GM20431 (cell line): ENCODE measurements around the gene LHCGR.
"Not testable (repeated sequence)": the region's sequence is repeated elsewhere in the genome, so short reads cannot be mapped to it uniquely, and the experiment has no call there.

Experiments used
- in situ Hi-C: fragments of 300-500 bp; cut with MseI, MboI; formaldehyde crosslinking; loops from one replicate; pipeline ENCODE4 v1.15.0; 2020; ENCODE audit warnings: low sequenced_read_pairs; ENCODE audit not compliant: unreplicated experiment

Gene LHCGR

DNA sequence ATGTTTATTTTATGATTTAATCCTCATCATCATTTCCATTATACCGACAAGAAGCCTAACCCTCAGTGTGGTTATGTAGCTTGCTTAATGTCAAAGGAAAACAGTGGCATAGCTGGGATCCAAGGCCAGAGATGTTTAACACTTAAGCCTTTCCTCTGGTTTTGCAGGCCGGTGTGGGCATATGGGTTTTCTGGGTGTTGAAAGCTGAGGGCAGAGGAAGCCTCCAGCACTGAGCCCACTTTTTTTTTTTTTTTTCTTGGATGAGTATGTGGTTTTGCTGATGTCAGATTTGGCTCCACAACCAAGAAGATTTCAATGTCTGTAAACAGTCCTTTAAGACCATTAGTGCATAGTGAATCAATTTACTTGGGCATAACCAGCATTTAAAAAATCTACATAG, 41.3 kb downstream of the LHCGR start:
- in situ Hi-C loops: no loop called here

DNA sequence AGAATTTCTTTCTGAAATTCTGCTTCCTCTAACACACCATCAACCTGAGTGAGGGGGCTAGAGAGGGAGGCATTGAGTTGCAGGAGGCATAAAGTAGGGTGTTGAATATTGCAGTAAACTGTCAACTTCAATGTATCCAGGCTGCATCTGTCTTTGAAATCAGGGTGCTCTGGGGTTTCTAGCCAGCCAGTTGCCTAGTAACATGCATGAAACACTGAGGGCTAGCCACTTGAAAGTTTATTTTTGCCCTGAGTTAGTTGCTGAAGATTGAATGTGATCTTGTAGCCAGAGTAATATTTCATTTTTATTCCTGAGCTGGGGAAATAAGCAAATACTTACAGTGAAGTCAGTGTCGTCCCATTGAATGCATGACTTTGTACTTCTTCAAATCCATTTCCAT, 41.9 kb downstream of the LHCGR start:
- in situ Hi-C loops: no loop called here

DNA sequence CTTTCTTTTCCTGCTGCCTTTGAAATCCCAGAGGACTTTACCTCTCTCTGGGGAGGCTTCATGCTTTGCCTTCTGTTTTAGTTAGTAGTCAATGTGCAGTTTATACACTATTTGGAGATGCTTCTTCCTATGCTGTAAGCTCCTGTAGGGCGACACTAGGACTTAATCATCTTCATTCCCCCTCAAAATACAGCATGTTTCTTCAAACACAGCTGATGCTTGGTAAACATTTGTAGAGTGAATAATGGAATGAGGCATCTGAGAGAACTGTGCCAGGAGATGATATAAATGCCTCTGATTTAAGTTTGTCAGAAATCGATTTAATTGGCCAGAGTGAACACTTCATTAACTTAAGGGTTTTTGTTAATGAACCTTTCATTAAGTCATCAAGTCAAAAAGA, 43.4 kb downstream of the LHCGR start:
- in situ Hi-C loops: no loop called here

DNA sequence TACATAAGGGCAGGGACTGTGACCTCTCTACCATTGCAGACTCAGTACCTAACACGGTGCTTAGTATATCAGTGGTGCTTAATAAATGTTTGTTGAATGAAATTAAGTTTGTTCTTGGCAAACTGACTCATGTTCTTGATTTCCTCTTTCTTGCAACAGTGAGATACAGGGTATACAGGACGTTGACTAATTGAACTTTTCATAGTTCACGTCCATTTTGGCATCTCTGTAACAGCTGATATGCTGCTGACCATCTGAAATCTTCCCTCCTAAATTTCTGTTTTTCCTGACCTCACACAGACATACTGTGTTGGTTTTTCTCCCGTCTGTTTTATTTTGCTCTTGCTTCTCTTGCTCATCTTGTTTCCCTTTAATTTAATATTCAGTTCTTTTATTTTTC, 44.2 kb downstream of the LHCGR start:
- in situ Hi-C loops: no loop called here

DNA sequence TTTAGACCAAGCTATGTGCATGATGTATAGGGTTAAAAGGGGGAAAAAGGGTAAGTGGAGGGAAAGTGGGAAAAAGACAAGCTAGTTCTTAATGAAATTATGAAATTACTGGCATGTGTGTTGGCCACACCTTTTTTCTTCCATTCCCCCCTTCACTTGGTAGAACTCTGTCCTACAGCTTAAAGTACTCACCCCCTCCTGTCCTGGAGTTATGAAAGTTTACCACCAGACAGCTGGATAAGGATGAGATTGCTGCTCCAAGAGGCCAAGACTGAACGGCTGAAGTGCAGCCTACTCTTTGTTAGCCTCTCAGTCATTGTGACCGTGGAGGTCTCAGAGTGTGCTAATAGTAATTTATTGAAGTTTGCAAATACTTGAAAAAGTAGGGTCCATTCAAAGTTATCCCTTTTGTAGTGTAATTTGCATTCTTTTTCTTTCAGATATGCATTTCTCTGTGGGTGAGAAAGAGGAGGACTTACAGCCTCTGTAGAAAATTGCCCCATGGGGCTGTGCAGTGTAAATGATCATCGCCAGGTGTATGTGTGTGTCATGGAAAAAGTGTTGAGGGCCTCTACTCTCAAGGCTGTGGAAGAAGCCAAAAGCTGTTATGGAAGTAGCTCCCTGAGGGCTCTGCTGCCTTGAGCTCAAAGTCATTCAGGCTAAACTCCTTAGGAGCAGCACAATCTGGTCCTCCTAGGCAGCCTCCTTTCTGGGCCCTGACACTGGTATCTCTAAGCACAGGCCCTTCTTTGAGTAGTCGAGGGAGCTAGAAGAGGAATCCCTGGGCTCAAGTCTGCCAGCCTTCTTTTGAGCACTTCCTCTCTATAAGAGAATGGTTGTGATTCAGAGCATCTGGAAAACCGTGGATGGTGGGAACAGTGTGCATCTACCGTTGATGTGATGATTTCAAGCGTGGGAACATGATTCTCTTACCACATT, 46.2 kb downstream of the LHCGR start:
- in situ Hi-C loops: no loop called here

DNA sequence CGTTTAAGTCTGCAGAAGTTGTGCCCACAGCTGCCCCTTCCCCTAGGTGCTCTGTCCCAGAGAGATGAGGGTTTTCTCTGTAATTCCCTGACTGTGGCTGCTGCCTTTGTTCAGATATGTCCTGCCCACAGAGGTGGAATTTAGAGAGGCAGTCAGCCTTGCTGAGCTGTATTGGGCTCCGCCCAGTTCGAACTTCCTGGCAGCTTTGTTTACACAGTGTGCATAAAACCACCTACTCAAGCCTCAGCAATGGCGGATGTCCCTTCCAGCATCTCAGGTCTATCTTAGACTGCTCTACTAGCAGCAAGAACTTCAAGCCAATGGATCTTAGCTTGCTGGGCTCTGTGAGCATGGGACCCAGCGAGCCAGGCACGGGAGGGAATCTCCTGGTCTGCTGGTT, 48.1 kb downstream of the LHCGR start:
- in situ Hi-C loops: no loop called here

DNA sequence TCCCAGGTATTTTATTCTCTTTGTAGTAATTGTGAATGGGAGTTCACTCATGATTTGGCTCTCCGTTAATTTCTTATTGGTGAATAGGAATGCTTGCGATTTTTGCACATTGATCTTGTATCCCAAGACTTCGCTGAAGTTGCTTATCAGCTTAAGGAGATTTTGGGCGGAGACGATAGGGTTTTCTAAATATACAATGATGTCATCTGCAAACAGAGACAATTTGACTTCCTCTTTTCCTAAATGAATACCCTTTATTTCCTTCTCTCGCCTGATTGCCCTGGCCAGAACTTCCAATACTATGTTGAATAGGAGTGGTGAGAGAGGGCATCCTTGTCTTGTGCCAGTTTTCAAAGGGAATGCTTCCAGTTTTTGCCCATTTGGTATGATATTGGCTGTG, 51.9 kb downstream of the LHCGR start:
- in situ Hi-C loops: not testable (repeated sequence)

DNA sequence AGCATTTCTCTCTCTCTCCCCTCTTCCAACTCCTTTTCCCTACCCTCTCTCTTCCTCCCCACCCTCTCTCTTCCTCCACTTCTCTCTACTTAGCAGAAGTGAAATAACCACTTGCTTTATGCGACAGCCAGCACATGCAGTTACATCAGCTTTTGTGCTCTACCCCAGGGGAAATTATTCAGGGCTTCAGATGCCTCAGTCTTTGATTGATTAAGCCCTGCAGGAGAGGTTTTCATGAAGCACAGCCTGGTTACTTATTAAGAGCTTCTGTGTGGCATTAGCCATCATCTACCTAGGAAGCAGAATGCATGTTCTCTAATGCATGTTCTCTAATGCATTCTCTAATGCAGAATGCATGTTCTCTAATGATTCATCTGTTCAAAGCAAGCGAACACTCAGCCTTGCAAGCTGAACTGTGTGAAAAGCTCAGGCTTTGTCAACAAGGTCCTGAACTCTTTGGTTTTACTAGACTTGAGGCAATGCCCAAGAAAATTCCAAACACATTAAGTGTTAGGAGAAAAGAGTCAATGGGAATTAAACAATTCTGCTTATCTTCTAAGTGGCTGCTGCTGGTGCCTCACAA, 56.1 kb downstream of the LHCGR start:
- in situ Hi-C loops: no loop called here

DNA sequence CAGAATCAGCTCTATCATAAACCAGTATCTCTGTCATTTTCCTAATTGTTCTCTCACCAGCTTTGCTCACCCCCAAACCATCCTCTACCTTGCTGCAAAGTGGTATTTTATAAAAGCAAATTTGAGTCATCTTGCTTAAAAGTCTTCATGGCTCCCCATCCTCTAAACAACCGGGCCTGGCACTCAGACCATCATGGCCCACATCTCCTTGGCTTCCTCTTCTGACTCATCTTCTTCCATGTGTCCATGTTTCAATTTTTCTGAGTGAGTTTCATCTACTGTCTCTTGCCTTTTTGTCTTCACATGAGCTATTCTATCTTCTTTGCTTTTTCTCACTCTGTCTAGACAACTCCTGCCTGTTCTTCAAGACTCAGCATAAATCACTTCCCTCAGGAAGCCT, 58.6 kb downstream of the LHCGR start:
- in situ Hi-C loops: no loop called here

DNA sequence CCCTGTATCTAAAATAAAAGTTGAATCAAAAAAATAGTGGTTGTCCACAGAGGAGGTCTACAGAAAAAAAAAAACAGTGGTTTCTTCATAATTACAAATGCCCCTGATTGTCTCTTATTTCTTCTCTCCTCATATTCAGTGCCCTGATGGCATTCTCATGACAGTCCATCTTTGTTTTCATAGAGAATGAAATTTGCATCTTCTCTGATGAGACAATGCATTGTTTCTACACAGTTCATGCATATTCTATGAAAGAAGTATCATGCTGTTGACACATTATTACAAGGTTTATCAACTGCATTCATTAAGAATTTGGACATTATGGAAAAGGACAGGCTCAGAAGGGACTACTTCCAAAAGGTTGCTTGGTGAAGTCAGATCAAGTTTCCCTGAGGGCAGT, 59.5 kb downstream of the LHCGR start:
- in situ Hi-C loops: no loop called here

DNA sequence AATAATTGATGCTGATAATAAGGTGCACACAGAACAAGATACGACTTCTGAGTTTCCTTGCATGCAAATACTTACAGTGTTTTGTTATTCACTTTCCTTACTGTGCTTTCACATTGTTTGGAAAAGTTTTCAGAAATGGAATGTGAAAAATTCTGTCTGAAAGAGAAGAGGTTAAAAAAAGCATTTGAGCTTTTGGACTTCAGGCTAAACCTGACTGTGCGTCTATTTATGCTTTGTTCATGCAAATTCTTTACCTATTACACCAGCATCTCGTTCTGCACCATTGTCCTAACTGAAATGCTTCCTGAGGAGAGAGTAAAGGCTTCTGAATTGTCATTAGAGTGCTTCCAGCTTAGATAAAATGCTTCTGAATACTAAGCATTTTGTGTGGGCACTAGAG, 61.4 kb downstream of the LHCGR start:
- in situ Hi-C loops: no loop called here

DNA sequence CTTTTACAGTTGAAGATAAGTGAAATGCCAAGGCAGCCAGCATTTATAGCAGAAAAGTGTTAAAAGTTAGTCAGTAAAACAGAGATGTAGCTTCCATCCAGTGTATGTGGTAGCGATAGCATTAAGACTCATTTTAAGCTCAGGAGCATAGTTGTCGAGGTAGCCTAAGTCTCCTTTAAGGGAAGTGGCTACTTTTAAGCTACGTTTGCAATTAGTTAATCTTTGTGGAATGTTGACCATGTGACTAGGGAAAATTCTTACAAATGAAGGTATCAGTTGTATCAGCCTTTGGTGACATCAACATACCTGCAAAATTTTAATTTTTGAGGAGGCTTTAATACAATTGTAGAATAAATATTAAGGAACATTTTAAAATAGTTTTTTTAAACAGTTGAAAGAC, 61.9 kb downstream of the LHCGR start:
- in situ Hi-C loops: no loop called here

DNA sequence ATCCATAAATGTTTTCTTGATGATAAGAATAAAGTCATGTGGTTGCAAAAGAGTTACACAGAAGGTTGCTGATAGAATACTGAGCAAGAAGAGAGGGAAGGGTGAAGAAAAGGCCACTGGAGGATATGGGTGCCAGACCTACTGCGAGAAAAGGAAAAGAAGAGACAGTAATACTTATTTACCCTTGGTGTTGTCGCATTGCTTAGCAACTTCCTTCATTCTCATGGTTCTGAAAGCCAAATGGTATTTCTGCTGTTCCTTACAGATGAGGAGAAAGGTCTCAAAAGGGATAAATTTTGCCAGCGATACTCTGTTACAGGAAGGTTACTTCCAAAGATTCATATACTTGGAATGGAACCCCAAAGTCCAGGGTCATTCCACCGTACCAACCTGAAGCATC, 62.5 kb downstream of the LHCGR start:
- in situ Hi-C loops: no loop called here

DNA sequence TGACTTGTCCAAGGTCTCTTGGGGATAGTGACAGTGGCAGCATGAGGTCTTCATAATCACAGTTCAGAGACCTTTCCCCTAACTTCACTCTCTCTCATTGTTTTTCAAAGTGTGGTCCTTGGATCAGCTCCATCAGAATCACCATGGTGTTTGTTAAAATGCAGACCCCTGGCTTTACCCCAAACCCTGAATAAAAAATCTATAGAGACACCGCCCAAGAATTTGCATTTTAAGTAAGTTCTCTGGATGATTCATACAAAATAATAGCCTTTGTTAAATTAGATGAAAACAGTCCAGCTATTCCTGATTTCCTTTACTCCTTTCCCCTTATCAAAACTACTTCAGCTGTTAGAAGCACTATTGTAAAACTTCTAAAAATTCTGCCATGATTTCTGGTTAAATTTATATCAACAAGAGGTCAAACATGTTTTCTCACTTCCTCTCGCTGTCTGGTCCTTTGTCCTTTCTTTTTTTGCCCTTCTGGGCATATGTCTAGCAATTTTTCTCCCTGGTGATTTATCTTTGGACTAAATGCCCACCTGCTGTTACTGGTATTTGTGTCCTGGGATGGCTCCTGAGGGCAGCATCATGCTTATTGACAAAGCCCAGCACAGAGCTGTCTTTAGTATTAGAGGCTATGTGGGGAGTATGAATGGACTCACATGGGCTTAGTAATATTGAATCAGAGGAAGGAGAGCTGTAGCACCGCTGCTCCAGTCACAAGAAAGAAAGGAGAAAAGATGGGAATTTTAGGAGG, 63.4 kb downstream of the LHCGR start:
- in situ Hi-C loops: no loop called here

DNA sequence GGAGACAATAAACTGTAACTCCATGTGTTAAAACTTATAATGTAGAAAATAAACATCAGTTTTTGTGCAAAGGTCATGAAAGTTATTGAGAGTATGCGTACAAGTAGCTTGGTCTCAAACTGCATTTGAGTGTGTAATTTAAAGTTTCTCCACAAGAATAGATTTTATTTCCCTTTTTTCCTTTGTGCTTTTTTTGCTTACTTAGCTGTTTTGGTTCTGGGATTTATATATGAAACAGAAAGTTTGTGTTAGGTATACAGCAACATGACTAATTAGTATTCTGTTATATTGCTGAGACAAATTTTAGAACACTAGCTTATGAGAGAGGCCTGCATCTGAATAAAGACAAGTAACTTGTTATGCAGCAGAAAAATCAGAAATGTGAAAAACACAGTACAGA, 70.4 kb downstream of the LHCGR start:
- in situ Hi-C loops: no loop called here

DNA sequence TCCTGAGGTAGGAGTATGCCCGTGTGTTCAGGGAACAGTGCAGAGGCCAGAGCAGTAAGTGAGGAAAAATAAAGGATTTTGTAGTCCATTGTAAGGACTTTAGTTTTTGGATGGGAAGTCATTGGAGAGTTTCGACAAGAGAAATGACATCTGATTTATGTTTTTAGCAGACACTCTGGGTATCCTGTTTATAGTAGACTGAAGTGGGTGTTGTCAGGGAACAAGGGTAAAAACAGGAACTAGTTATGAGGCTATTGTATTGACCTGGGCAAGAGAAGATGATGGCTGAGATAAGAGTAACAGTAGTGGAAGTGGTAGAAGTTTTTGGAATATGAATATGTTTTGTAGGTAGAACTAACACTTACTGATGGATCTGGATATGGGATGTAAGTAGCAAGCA, 78.1 kb downstream of the LHCGR start:
- in situ Hi-C loops: no loop called here

DNA sequence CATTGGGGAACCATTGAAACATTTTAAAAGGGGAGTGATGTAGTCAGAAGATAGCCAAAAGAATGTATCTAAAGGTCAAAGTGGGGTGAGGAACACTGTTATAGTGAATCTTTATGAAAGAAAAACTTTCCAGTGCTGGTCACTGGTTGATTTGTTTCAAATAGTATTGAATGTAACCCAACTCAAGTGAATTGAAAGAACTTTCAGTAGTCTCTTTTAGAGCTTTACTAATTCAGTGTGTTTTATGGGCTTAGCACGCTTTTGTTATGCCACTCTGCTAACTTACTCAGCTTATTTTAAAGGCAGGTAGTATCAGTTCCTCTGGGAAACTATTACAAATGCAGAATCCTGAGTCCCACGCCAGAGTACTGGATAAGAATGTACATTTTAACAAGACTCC, 80.6 kb downstream of the LHCGR start:
- in situ Hi-C loops: no loop called here

DNA sequence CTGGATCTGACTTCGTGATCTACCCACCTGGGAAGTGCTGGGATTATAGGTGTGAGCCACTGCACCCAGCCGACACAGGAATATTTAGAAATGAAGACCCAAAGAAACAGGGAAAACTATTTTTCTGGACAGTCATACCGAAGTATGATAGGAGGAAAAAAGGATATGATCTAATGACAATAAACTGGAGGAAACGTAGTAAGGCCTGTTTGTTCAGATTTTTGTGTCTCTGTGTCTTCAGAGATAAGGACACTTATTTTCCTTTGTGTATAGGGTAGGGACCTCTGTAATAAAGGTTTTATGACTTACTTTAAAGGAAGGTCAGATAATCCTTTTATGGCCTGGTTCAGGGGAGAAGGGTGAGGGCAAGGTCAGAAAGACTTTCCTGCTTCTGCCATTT, 81.9 kb downstream of the LHCGR start:
- in situ Hi-C loops: no loop called here

DNA sequence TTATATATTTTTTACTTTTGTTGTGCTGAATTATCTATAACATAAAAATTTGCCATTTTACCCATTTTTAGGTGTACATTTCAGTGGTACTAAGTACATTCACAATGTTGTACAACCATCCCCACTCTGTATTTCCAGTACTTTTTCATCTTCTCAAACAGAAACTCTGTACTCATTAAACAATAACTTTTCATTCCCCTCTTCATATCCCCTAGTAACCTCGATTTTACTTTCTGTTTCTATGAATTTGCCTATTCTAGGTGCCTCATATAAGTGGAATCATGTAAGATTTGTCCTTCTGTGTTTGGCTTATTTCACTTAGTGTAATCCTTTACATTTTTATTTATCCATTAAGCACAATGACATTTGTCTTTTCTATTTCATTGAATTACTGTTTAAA, 86.5 kb downstream of the LHCGR start:
- in situ Hi-C loops: no loop called here

DNA sequence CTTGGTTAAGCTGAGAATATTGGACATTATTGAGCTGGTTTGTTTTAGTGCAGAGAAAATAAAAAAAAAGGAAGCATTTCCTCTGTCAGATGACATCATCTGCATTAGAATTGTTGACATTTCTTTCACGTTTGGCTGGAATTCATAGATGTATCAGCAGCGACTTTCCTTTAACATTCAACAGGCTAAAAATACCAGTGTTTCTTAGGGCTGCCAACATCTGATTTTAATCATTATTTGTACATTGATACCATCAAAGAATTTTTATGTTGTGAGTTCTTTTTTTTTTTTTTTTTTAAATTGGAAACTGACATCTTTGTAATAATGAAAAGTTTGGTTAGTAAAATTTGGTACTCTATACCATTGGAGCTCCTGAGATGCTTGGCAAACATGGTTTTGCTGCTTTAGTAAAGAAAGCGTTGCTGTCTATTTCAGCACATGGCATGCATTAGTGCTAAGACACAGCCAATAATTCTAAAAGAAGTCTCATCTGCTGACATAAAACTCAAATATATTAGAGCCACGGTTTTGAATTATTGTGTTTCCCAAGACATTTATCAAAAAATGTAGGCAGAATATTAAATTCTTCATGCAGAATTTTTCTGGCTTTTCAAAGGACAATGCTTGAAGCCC, 104.2 kb downstream of the LHCGR start:
- in situ Hi-C loops: no loop called here

DNA sequence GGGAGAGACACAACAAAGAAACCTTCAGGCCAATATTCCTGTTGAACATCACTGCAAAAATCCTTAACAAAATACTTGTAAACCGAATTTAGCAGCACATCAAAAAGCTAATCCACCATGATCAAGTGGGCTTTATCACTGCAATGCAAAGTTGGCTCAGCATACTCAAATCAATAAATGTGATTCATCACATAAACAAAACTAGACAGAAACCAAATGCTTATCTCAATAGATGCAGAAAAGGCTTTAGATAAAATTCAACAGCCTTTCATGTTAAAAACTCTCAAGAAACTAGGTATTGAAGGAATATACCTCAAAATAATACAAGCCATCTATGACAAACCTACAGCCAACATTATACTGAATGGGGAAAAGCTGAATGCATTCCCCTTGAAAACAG, 117.3 kb downstream of the LHCGR start:
- in situ Hi-C loops: no loop called here
